ENCODE data around the gene MOG.

Gene MOG

DNA sequence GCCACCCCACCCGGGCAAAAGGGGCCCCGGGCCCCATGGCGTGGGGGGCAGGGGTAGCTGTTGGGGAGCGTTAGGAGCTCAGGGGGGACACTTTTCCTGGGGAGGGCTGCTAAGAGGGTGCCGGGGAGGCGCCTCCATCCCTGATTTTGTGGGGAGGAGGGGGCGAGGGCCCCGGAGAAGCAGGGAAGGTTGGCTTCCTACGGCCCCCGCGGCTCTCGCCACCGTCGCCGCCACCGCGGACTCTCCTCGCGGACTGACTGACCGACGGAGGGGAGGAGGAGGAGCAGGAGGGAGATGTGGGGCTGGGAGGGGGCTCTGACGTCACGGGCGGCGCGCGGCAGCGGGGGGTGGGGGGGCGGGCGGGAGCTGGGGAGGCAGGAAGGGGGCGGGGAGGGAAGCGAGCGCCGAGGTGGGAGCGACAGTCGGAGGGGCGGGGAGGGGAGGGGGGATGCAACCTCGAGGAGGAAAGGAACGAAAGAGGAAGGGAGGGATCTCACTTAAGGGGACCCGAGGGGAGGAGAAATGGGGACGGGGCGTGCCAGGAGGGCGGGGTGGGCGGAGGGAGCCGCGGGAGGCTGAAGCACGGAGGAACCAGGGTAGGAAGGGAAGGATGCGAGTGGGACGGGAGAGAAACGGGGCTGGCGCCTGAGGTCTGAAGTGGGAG, 29.0 kb upstream of the MOG start:
- no peak overlapping the region for H3K27ac ChIP-seq (replicated peaks)
- H3K4me3 ChIP-seq (replicated peaks; ENCODE audit: insufficient read depth, low read length), result peak overlapping the region; percentile 36
- peaks cover 63% of the 10 kb centered on the region for H3K27me3 ChIP-seq (ENCODE audit: insufficient read depth, poor library complexity, severe bottlenecking)
- TF ChIP-seq GABPA (IDR thresholded peaks at IDR 0.05; ENCODE audit: low read depth) (no peak), POLR2AphosphoS5 (IDR thresholded peaks at IDR 0.05; ENCODE audit: low read depth) (no peak), CTCF (IDR thresholded peaks at IDR 0.05; ENCODE audit: insufficient read depth, low read length) (no peak), SPI1 (IDR thresholded peaks at IDR 0.05; ENCODE audit: borderline replicate concordance, low read depth) (no peak)
- TF ChIP-seq, protein P1, sequence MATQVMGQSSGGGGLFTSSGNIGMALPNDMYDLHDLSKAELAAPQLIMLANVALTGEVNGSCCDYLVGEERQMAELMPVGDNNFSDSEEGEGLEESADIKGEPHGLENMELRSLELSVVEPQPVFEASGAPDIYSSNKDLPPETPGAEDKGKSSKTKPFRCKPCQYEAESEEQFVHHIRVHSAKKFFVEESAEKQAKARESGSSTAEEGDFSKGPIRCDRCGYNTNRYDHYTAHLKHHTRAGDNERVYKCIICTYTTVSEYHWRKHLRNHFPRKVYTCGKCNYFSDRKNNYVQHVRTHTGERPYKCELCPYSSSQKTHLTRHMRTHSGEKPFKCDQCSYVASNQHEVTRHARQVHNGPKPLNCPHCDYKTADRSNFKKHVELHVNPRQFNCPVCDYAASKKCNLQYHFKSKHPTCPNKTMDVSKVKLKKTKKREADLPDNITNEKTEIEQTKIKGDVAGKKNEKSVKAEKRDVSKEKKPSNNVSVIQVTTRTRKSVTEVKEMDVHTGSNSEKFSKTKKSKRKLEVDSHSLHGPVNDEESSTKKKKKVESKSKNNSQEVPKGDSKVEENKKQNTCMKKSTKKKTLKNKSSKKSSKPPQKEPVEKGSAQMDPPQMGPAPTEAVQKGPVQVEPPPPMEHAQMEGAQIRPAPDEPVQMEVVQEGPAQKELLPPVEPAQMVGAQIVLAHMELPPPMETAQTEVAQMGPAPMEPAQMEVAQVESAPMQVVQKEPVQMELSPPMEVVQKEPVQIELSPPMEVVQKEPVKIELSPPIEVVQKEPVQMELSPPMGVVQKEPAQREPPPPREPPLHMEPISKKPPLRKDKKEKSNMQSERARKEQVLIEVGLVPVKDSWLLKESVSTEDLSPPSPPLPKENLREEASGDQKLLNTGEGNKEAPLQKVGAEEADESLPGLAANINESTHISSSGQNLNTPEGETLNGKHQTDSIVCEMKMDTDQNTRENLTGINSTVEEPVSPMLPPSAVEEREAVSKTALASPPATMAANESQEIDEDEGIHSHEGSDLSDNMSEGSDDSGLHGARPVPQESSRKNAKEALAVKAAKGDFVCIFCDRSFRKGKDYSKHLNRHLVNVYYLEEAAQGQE (IDR thresholded peaks at IDR 0.05; ENCODE audit: insufficient replicate concordance, low read depth), result no peak
- DNase-seq (ENCODE audit: low read depth in 1 of 2, low spot score in 1 of 2), result no peak

GRCh38 chr6:29628419-29629281, 28.2 kb upstream of the MOG start:
- H3K27me3 ChIP-seq (ENCODE audit: insufficient read depth, poor library complexity, severe bottlenecking), result peaks cover 71% of the 10 kb centered on the region
- TF ChIP-seq CTCF (IDR thresholded peaks at IDR 0.05; ENCODE audit: insufficient read depth, low read length), result peak; percentile 49
- TF ChIP-seq POLR2AphosphoS5 (IDR thresholded peaks at IDR 0.05; ENCODE audit: low read depth), result no peak
- TF ChIP-seq SPI1 (IDR thresholded peaks at IDR 0.05; ENCODE audit: borderline replicate concordance, low read depth), result no peak
- no peak for TF ChIP-seq GABPA (IDR thresholded peaks at IDR 0.05; ENCODE audit: low read depth)
- TF ChIP-seq, protein P1 (IDR thresholded peaks at IDR 0.05; ENCODE audit: insufficient replicate concordance, low read depth), result no peak
- DNase-seq (ENCODE audit: low read depth in 1 of 2, low spot score in 1 of 2), result peak in 1 of 2 experiments; percentile 3
- H3K27ac ChIP-seq (replicated peaks), result no peak overlapping the region
- H3K4me3 ChIP-seq (replicated peaks; ENCODE audit: insufficient read depth, low read length), result peak overlapping the region; percentile 36

- Histone ChIP-seq H3K27ac (replicated peaks) (no peak overlapping the region), H3K4me3 (replicated peaks; ENCODE audit: insufficient read depth, low read length) (no peak overlapping the region), H3K27me3 (ENCODE audit: insufficient read depth, poor library complexity, severe bottlenecking) (peaks cover 70% of the 10 kb centered on the region)
- DNase-seq (ENCODE audit: low read depth in 1 of 2, low spot score in 1 of 2), result no peak
- TF ChIP-seq POLR2AphosphoS5 (IDR thresholded peaks at IDR 0.05; ENCODE audit: low read depth) (no peak), CTCF (IDR thresholded peaks at IDR 0.05; ENCODE audit: insufficient read depth, low read length) (no peak), GABPA (IDR thresholded peaks at IDR 0.05; ENCODE audit: low read depth) (no peak)
- TF ChIP-seq, protein P1 (IDR thresholded peaks at IDR 0.05; ENCODE audit: insufficient replicate concordance, low read depth), result no peak
Observed at GRCh38 chr6:29629571-29629970, 27.3 kb upstream of the MOG start.

All from HL-60 (cell line).